ENCODE measurements around the gene CEMIP.

GRCh38 chr15:80932513-80932815, 153.3 kb downstream of the CEMIP start:
- TF ChIP-seq EZH2 (IDR thresholded peaks at IDR 0.05; ENCODE audit: borderline replicate concordance, low read length) (no peak), CTCF (conservative IDR thresholded peaks at IDR 0.05 in 1 of 2, IDR thresholded peaks at IDR 0.05 in 1 of 2; ENCODE audit: extremely low read depth in 1 of 2, insufficient read depth in 1 of 2, low read depth in 1 of 2, low read length in 2 of 2) (no peak)
